Right lobe of liver (tissue), 4 donors: ENCODE results near the gene KRT28.

ENCODE experiments used
- CTCF ChIP-seq, 4 donors: fragments of 200-600 bp in 3 of 4; fragments of 450-650 bp in 1 of 4; IDR thresholded peaks; one replicate each; pipeline versions ENCODE4 v1.5.1 to v1.8.0; 2016 to 2022; ENCODE audit warnings: antibody characterized with exemption in 4 of 4, mild to moderate bottlenecking in 2 of 4
- POLR2A ChIP-seq: fragments of 450-650 bp; IDR thresholded peaks from one replicate; pipeline ENCODE4 v1.6.1; 2017; ENCODE audit warnings: antibody characterized with exemption, mild to moderate bottlenecking
- donor health status: DM: no; HTN: no; CAD: no.
- donor health status: DM: no; HTN: no; CAD: no.
- donor health status: DM: no; HTN: yes; CAD: no.

- TF ChIP-seq CTCF (IDR thresholded peaks at IDR 0.05) (no peak), POLR2A (no peak)
These were observed 49.0 kb upstream of the KRT28 start for GRCh38 chr17:40848583-40849235.
